HepG2 (cell line): ENCODE results near the gene BCAS1. TPM values are rescaled to one million over a fixed set of nuclear protein-coding genes. Genes with fewer than 3 reads are reported as not detected.

ENCODE experiments used
- CCAR2 ChIP-seq: fragments of 200-400 bp; formaldehyde crosslinking; optimal IDR thresholded peaks from 2 replicates; pipeline ENCODE3; 2018; ENCODE audit warnings: low read depth, mild to moderate bottlenecking, low read length, moderate library complexity
- FOSL1 ChIP-seq: sonication (generic); formaldehyde crosslinking; IDR thresholded peaks from 2 replicates; pipeline ENCODE4 v1.9.0; 2021; ENCODE audit warnings: missing genetic modification reagents, borderline replicate concordance
- HNF4A ChIP-seq: sonication (generic); formaldehyde crosslinking; IDR thresholded peaks from 2 replicates; pipeline ENCODE4 v1.4.0; 2020; ENCODE audit warnings: missing genetic modification reagents
- HOXA5 ChIP-seq: sonication (generic); formaldehyde crosslinking; IDR thresholded peaks from 2 replicates; pipeline ENCODE4 v1.4.0; 2020; ENCODE audit warnings: missing genetic modification reagents
- LCORL ChIP-seq, 2 experiments: fragments of 450-650 bp in 1 of 2; sonication (generic) in 1 of 2; formaldehyde crosslinking in 1 of 2; IDR thresholded peaks; 2 replicates each; pipeline versions ENCODE4 v1.5.0 to v1.6.1; 2017 to 2020; ENCODE audit warnings: antibody characterized with exemption in 1 of 2, missing genetic modification reagents in 1 of 2
- SATB2 ChIP-seq: sonication (generic); formaldehyde crosslinking; IDR thresholded peaks from 2 replicates; pipeline ENCODE4 v1.5.0; 2020; ENCODE audit warnings: missing genetic modification reagents
- YY1 ChIP-seq: IDR thresholded peaks from 2 replicates; pipeline ENCODE4 v1.6.1; 2011; ENCODE audit warnings: low read length, low read depth, moderate library complexity, mild to moderate bottlenecking; ENCODE audit not compliant: insufficient read depth, insufficient replicate concordance
- ZNF121 ChIP-seq: sonication (generic); formaldehyde crosslinking; IDR thresholded peaks from 2 replicates; pipeline ENCODE4 v1.5.0; 2020; ENCODE audit warnings: mild to moderate bottlenecking, missing genetic modification reagents
- ZNF224 ChIP-seq: sonication (generic); formaldehyde crosslinking; IDR thresholded peaks from 2 replicates; pipeline ENCODE4 v1.5.0; 2020; ENCODE audit warnings: mild to moderate bottlenecking, missing genetic modification reagents
- ZNF3 ChIP-seq: IDR thresholded peaks from 2 replicates; pipeline ENCODE4 v1.7.0; 2017; ENCODE audit warnings: inconsistent platforms
- polyA plus RNA-seq, 8 experiments: library from polyadenylated mRNA; depleted of rRNA in 3 of 8; stranded (reverse) in 7 of 8; unstranded in 1 of 8; fragments of >200 nt; fragmentation: Illumina TruSeq in 4 of 8; extraction: Trizol in 4 of 8; gene quantifications; 2 replicates each; pipeline versions ENCODE4 v1.2.1 to v1.2.3, GENCODE V29; 2011 to 2016; ENCODE audit warnings: low read depth in 4 of 8, missing spikeins in 1 of 8, mixed read lengths in 1 of 8; ENCODE audit not compliant: insufficient read depth in 1 of 8
- total RNA-seq, 5 experiments: library from RNA; depleted of rRNA; stranded (reverse); fragments of >200 nt; fragmentation: Illumina TruSeq; extraction: Trizol; gene quantifications; 2 replicates each; pipeline ENCODE4 v1.2.3, GENCODE V29; 2016; ENCODE audit warnings: low read depth in 1 of 5
- TF ChIP-seq, protein P1 (sequence below): sonication (generic); formaldehyde crosslinking; IDR thresholded peaks from 2 replicates; pipeline ENCODE4 v1.9.0; 2021; ENCODE audit warnings: mild to moderate bottlenecking, missing genetic modification reagents
- TF ChIP-seq, protein P2 (sequence below), 2 experiments: sonication (generic) in 1 of 2; formaldehyde crosslinking in 1 of 2; IDR thresholded peaks; 2 replicates each; pipeline versions ENCODE4 v1.5.1 to v1.6.1; 2011 to 2020; ENCODE audit warnings: borderline replicate concordance in 1 of 2, low read depth in 1 of 2, low read length in 1 of 2, mild to moderate bottlenecking in 1 of 2, missing genetic modification reagents in 1 of 2, moderate library complexity in 1 of 2
- TF ChIP-seq, protein P3 (sequence below): sonication (generic); formaldehyde crosslinking; IDR thresholded peaks from 2 replicates; pipeline ENCODE4 v1.4.0; 2020; ENCODE audit warnings: missing genetic modification reagents, borderline replicate concordance
- TF ChIP-seq, protein P4 (sequence below): sonication (generic); formaldehyde crosslinking; IDR thresholded peaks from 2 replicates; pipeline ENCODE4 v1.8.0; 2022; ENCODE audit warnings: missing genetic modification reagents, low read depth, mild to moderate bottlenecking, borderline replicate concordance

BCAS1 gene
- total and polyA plus RNA-seq, 2 of the 13 experiments (the other 11 are each of a cell fraction or from before 2014, with no cell fraction given): 0.55 to 0.91 TPM

DNA sequence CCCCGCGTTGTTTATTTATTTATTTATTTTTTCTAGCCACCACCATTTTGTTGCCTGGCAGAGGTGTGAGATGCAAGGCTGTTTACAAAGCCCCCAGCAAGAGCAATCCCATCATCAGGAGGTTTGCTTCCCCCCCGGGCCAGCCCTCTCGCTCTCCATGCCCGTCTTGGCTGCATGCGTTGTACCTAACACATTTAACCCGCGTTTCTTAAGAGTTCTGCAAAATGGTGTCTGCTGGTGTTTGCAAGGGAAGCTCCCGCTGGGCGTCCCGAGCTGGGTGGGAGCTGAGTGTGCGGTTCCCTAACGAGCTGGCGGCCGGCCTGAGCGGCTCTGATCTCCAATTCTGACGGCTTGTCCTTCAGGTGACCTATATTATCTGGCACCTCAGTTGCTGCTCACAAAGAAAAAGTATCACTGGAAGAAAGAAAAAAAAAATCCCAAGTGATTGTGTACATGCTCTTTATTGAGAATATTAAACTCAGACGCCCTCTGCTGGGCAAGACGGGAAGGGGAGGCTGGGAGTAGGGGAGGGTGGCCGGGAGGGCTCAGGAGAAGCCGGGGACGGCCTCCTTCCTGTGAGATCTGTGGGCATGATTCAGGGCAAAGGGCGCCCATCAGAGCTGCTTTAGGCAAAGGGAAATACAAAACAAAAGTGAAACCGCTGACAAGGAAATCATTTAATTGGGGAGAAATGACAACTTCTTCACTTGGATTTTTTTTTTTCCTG is 154.8 kb downstream of the BCAS1 start (continued):
- TF ChIP-seq, protein P1, sequence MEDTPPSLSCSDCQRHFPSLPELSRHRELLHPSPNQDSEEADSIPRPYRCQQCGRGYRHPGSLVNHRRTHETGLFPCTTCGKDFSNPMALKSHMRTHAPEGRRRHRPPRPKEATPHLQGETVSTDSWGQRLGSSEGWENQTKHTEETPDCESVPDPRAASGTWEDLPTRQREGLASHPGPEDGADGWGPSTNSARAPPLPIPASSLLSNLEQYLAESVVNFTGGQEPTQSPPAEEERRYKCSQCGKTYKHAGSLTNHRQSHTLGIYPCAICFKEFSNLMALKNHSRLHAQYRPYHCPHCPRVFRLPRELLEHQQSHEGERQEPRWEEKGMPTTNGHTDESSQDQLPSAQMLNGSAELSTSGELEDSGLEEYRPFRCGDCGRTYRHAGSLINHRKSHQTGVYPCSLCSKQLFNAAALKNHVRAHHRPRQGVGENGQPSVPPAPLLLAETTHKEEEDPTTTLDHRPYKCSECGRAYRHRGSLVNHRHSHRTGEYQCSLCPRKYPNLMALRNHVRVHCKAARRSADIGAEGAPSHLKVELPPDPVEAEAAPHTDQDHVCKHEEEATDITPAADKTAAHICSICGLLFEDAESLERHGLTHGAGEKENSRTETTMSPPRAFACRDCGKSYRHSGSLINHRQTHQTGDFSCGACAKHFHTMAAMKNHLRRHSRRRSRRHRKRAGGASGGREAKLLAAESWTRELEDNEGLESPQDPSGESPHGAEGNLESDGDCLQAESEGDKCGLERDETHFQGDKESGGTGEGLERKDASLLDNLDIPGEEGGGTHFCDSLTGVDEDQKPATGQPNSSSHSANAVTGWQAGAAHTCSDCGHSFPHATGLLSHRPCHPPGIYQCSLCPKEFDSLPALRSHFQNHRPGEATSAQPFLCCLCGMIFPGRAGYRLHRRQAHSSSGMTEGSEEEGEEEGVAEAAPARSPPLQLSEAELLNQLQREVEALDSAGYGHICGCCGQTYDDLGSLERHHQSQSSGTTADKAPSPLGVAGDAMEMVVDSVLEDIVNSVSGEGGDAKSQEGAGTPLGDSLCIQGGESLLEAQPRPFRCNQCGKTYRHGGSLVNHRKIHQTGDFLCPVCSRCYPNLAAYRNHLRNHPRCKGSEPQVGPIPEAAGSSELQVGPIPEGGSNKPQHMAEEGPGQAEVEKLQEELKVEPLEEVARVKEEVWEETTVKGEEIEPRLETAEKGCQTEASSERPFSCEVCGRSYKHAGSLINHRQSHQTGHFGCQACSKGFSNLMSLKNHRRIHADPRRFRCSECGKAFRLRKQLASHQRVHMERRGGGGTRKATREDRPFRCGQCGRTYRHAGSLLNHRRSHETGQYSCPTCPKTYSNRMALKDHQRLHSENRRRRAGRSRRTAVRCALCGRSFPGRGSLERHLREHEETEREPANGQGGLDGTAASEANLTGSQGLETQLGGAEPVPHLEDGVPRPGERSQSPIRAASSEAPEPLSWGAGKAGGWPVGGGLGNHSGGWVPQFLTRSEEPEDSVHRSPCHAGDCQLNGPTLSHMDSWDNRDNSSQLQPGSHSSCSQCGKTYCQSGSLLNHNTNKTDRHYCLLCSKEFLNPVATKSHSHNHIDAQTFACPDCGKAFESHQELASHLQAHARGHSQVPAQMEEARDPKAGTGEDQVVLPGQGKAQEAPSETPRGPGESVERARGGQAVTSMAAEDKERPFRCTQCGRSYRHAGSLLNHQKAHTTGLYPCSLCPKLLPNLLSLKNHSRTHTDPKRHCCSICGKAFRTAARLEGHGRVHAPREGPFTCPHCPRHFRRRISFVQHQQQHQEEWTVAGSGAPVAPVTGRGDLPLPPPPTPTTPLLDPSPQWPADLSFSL: no peak; the same call in none of the 2 replicates
- TF ChIP-seq, protein P2, sequence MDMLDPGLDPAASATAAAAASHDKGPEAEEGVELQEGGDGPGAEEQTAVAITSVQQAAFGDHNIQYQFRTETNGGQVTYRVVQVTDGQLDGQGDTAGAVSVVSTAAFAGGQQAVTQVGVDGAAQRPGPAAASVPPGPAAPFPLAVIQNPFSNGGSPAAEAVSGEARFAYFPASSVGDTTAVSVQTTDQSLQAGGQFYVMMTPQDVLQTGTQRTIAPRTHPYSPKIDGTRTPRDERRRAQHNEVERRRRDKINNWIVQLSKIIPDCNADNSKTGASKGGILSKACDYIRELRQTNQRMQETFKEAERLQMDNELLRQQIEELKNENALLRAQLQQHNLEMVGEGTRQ (IDR thresholded peaks at IDR 0.05; ENCODE audit: low read depth, low read length): no peak
- TF ChIP-seq, protein P2 (CRISPR knock-in tag; IDR thresholded peaks at IDR 0.05; ENCODE audit: borderline replicate concordance): no peak
- TF ChIP-seq SATB2 (CRISPR knock-in tag): 0 out of 2 replicates have a peak, but pooled peaks have one; percentile 45
- TF ChIP-seq HNF4A (CRISPR knock-in tag): peak; percentile 65
- no peak for TF ChIP-seq CCAR2
- TF ChIP-seq, protein P3, sequence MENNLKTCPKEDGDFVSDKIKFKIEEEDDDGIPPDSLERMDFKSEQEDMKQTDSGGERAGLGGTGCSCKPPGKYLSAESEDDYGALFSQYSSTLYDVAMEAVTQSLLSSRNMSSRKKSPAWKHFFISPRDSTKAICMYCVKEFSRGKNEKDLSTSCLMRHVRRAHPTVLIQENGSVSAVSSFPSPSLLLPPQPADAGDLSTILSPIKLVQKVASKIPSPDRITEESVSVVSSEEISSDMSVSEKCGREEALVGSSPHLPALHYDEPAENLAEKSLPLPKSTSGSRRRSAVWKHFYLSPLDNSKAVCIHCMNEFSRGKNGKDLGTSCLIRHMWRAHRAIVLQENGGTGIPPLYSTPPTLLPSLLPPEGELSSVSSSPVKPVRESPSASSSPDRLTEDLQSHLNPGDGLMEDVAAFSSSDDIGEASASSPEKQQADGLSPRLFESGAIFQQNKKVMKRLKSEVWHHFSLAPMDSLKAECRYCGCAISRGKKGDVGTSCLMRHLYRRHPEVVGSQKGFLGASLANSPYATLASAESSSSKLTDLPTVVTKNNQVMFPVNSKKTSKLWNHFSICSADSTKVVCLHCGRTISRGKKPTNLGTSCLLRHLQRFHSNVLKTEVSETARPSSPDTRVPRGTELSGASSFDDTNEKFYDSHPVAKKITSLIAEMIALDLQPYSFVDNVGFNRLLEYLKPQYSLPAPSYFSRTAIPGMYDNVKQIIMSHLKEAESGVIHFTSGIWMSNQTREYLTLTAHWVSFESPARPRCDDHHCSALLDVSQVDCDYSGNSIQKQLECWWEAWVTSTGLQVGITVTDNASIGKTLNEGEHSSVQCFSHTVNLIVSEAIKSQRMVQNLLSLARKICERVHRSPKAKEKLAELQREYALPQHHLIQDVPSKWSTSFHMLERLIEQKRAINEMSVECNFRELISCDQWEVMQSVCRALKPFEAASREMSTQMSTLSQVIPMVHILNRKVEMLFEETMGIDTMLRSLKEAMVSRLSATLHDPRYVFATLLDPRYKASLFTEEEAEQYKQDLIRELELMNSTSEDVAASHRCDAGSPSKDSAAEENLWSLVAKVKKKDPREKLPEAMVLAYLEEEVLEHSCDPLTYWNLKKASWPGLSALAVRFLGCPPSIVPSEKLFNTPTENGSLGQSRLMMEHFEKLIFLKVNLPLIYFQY (CRISPR knock-in tag): 0 out of 2 replicates have a peak, but pooled peaks have one; percentile 32
- peak; percentile 90 for TF ChIP-seq YY1
- TF ChIP-seq FOSL1: no peak
- 0 out of 2 replicates have a peak, but pooled peaks have one; percentile 43 for TF ChIP-seq ZNF224 (CRISPR knock-in tag)
- no peak for TF ChIP-seq ZNF121 (CRISPR knock-in tag)
- TF ChIP-seq HOXA5 (CRISPR knock-in tag): peak; percentile 86
- TF ChIP-seq, protein P4, sequence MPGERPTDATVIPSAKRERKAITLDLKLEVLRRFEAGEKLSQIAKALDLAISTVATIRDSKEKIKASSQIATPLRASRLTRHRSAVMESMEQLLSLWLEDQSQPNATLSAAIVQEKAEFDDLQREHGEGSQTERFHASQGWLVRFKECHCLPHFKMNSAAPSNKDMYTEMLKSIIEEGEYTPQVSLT: no peak
- TF ChIP-seq ZNF3 (CRISPR knock-in tag): peak; percentile 62; the same call in 1 of the 2 replicates
- TF ChIP-seq LCORL (IDR thresholded peaks at IDR 0.05): no peak
- TF ChIP-seq LCORL (CRISPR knock-in tag; IDR thresholded peaks at IDR 0.05): peak; percentile 41; the same call in 1 of the 2 replicates
